HG03066 (cell line): ENCODE measurements around the gene LMBRD2.

Experiments
- ATAC-seq: cut with Tn5 transposase; IDR thresholded peaks from one replicate; pipeline ENCODE4 v1.9.1; 2021; ENCODE audit warnings: low read depth; ENCODE audit not compliant: unreplicated experiment

Gene LMBRD2

GRCh38 chr5:36055984-36056383, 95.7 kb downstream of the LMBRD2 start:
- no peak for ATAC-seq

GRCh38 chr5:36054647-36055046, 97.0 kb downstream of the LMBRD2 start:
- ATAC-seq: no peak

GRCh38 chr5:36052538-36052937, 99.1 kb downstream of the LMBRD2 start:
- ATAC-seq: no peak

- no peak for ATAC-seq
Measured at GRCh38 chr5:36049949-36050348, 101.7 kb downstream of the LMBRD2 start.
